Panc1 (cell line): ENCODE results near the gene AKAP13. TPM values are rescaled to one million over a fixed set of nuclear protein-coding genes. Genes with fewer than 3 reads are reported as not detected.

ENCODE experiments used
- ATAC-seq: fragments of 200-7000 bp; cut with Tn5 transposase; 2 replicates; pipeline ENCODE4 v1.9.1; 2020; ENCODE audit warnings: mild to moderate bottlenecking, moderate library complexity
- BruUV-seq: library from RNA; stranded (reverse); fragments of 400-500 nt; replicated peaks from 2 replicates; lab custom pipeline; 2021; lab: Mats Ljungman, UMichigan
- CTCF ChIA-PET: fragments of 300-600 bp; sonication (Branson Sonifier 250); formaldehyde crosslinking; loops from one replicate; lab custom pipeline; 2022; ENCODE audit warnings: antibody characterized with exemption; lab: Charles Lee
- POLR2A ChIA-PET: fragments of 300-600 bp; sonication (Branson Sonifier 250); formaldehyde crosslinking; loops from one replicate; lab custom pipeline; 2022; ENCODE audit warnings: antibody characterized with exemption; lab: Charles Lee
- DNase-seq: peaks from one replicate; pipeline ENCODE4 v3.0.0-alpha.2; 2010; ENCODE audit warnings: low read depth, low spot score
- H3K27ac ChIP-seq: 2 replicates; pipeline ENCODE4 v1.5.1; 2011; ENCODE audit warnings: mild to moderate bottlenecking, low read length, inconsistent platforms
- H3K27me3 ChIP-seq: fragments of 200-500 bp; sonication (Bioruptor generic); 2 replicates; pipeline ENCODE4 v1.6.0; 2014; ENCODE audit warnings: low read length, inconsistent platforms; ENCODE audit not compliant: control insufficient read depth, insufficient read depth
- H3K36me3 ChIP-seq: fragments of 200-500 bp; sonication (Bioruptor generic); 2 replicates; pipeline ENCODE4 v1.5.1; 2014; ENCODE audit warnings: inconsistent platforms, mild to moderate bottlenecking, low read length, moderate library complexity; ENCODE audit not compliant: control insufficient read depth, insufficient read depth
- H3K4me1 ChIP-seq: 2 replicates; pipeline ENCODE4 v1.5.1; 2011; ENCODE audit warnings: inconsistent platforms, mild to moderate bottlenecking, low read length, moderate library complexity; ENCODE audit not compliant: control insufficient read depth, insufficient read depth
- H3K4me3 ChIP-seq, 2 experiments: 2 replicates each; pipeline ENCODE4 v1.5.1; 2011 to 2012; ENCODE audit warnings: low read depth in 2 of 2, low read length in 2 of 2, mild to moderate bottlenecking in 2 of 2, inconsistent platforms in 1 of 2, moderate library complexity in 1 of 2
- H3K9me3 ChIP-seq: fragments of 200-500 bp; sonication (Bioruptor generic); 2 replicates; pipeline ENCODE4 v1.5.1; 2014; ENCODE audit warnings: low read depth, mild to moderate bottlenecking, inconsistent platforms, low read length, moderate library complexity; ENCODE audit not compliant: control insufficient read depth, insufficient read depth
- CTCF ChIP-seq: fragments of 450-650 bp; IDR thresholded peaks from 2 replicates; pipeline ENCODE4 v1.5.1; 2017; ENCODE audit warnings: mild to moderate bottlenecking
- POLR2AphosphoS5 ChIP-seq: IDR thresholded peaks from 2 replicates; pipeline ENCODE4 v1.6.1; 2012; ENCODE audit warnings: mild to moderate bottlenecking, low read depth, low read length, moderate library complexity
- REST ChIP-seq, 2 experiments: IDR thresholded peaks; 2 replicates each; pipeline ENCODE4 v1.6.1; 2011 to 2012; ENCODE audit warnings: low read depth in 2 of 2, control low read depth in 1 of 2, low read length in 1 of 2, mild to moderate bottlenecking in 1 of 2, moderate library complexity in 1 of 2; ENCODE audit not compliant: insufficient read depth in 1 of 2
- SIN3A ChIP-seq: IDR thresholded peaks from 2 replicates; pipeline ENCODE4 v1.6.1; 2012; ENCODE audit warnings: low read depth, mild to moderate bottlenecking, low read length, moderate library complexity, borderline replicate concordance; ENCODE audit not compliant: insufficient read depth
- TCF7L2 ChIP-seq: IDR thresholded peaks from 2 replicates; pipeline ENCODE4 v1.6.1; 2011; ENCODE audit warnings: mild to moderate bottlenecking, low read depth, low read length, inconsistent platforms
- in situ Hi-C: cut with HindIII; loops from 2 replicates; pipeline ENCODE4 v1.10.0; 2016; ENCODE audit warnings: low sequenced_read_pairs, low pct_unique_long_range_greater_than_20kb
- intact Hi-C: fragments of 100-400 bp; cut with micrococcal nuclease; formaldehyde crosslinking; loops from one replicate; pipeline ENCODE4 v1.10.0; 2022; ENCODE audit not compliant: unreplicated experiment
- total RNA-seq: library from RNA; stranded (reverse); gene quantifications from one replicate; pipeline ENCODE4 v1.2.1, GENCODE V29; 2021; ENCODE audit not compliant: unreplicated experiment

Gene AKAP13
- total RNA-seq, 1 experiment from 2014 or later, result 94.2 TPM

- in situ Hi-C loops, result no loop called here
- ChIA-PET CTCF (no interaction called here), POLR2A (no interaction called here)
- Histone ChIP-seq H3K9me3 (no peaks in the 10 kb centered on the region), H3K36me3 (no peaks in the 10 kb centered on the region), H3K4me3 (no peak overlapping the region), H3K27ac (no peak overlapping the region), H3K4me1 (no peaks in the 10 kb centered on the region), H3K27me3 (no peaks in the 10 kb centered on the region)
- BruUV-seq, result no TSS peak
- no peak for TF ChIP-seq SIN3A
- no peak for TF ChIP-seq REST (IDR thresholded peaks at IDR 0.05; ENCODE audit: insufficient read depth in 1 of 2, low read depth in 2 of 2, low read length in 1 of 2)
- no peak for TF ChIP-seq POLR2AphosphoS5
- no peak for TF ChIP-seq TCF7L2
- TF ChIP-seq CTCF, result no peak
- intact Hi-C loops, result no loop called here
- DNase-seq (no peak), ATAC-seq (no peak)
Measured at GRCh38 chr15:85361323-85361722, 19.1 kb upstream of the AKAP13 start.

- no TSS peak for BruUV-seq
- intact Hi-C loops (no loop called here), in situ Hi-C loops (no loop called here)
- Histone ChIP-seq H3K4me3 (no peak overlapping the region), H3K4me1 (no peaks in the 10 kb centered on the region), H3K27me3 (no peaks in the 10 kb centered on the region), H3K9me3 (no peaks in the 10 kb centered on the region), H3K36me3 (no peaks in the 10 kb centered on the region), H3K27ac (no peak overlapping the region)
- TF ChIP-seq CTCF (no peak), POLR2AphosphoS5 (no peak), REST (IDR thresholded peaks at IDR 0.05; ENCODE audit: insufficient read depth in 1 of 2, low read depth in 2 of 2, low read length in 1 of 2) (no peak), TCF7L2 (no peak), SIN3A (no peak)
- CTCF ChIA-PET, result no interaction called here
- POLR2A ChIA-PET, result no interaction called here
- DNase-seq (no peak), ATAC-seq (no peak)
Measured at GRCh38 chr15:85362436-85363081, 17.8 kb upstream of the AKAP13 start.
